Vagina (tissue), 2 donors: ENCODE data around the gene MMP20. TPM values are rescaled to one million over a fixed set of nuclear protein-coding genes. Genes with fewer than 3 reads are reported as not detected.

Experiments
- DNase-seq, 2 donors: peaks; one replicate each; pipeline ENCODE4 v3.0.0-alpha.2; 2017; ENCODE audit errors: extremely low spot score in 2 of 2
- H3K27ac ChIP-seq: fragments of 200-600 bp; sonication (generic); one replicate; pipeline ENCODE4 v1.5.1; 2019
- H3K27me3 ChIP-seq: fragments of 200-600 bp; sonication (generic); one replicate; pipeline ENCODE4 v1.5.1; 2019
- H3K36me3 ChIP-seq, 2 donors: fragments of 200-600 bp; sonication (generic); one replicate each; pipeline ENCODE4 v1.5.1; 2017 to 2019
- H3K4me1 ChIP-seq: fragments of 200-600 bp; sonication (generic); one replicate; pipeline ENCODE4 v1.5.1; 2019
- H3K4me3 ChIP-seq, 2 donors: fragments of 200-600 bp; sonication (generic); 1 replicate in 1 of 2; 2 replicates in 1 of 2; pipeline ENCODE4 v1.5.1; 2016 to 2019
- H3K9me3 ChIP-seq: fragments of 200-600 bp; sonication (generic); one replicate; pipeline ENCODE4 v1.5.1; 2019
- CTCF ChIP-seq, 3 experiments: fragments of 450-650 bp in 2 of 3; fragments of 200-600 bp in 1 of 3; sonication (generic) in 1 of 3; IDR thresholded peaks; one replicate each; pipeline ENCODE4 v1.5.1; 2017 to 2019; ENCODE audit warnings: antibody characterized with exemption in 3 of 3, mild to moderate bottlenecking in 2 of 3, moderate library complexity in 2 of 3
- POLR2A ChIP-seq, 2 donors: fragments of 450-650 bp; IDR thresholded peaks; one replicate each; pipeline ENCODE4 v1.6.1; 2017; ENCODE audit warnings: antibody characterized with exemption in 2 of 2, mild to moderate bottlenecking in 2 of 2, moderate library complexity in 2 of 2
- POLR2AphosphoS5 ChIP-seq, 2 donors: sonication (generic); formaldehyde crosslinking; IDR thresholded peaks; one replicate each; pipeline ENCODE4 v1.9.0; 2017; ENCODE audit warnings: antibody characterized with exemption in 2 of 2, mild to moderate bottlenecking in 2 of 2, low read depth in 1 of 2; ENCODE audit not compliant: insufficient read depth in 1 of 2
- intact Hi-C: fragments of 100-400 bp; cut with DNase I; formaldehyde crosslinking; loops from one replicate; pipeline ENCODE4 v1.15.1; 2023
- total RNA-seq: library from RNA; depleted of rRNA; stranded (reverse); fragments of >200 nt; gene quantifications from one replicate; pipeline ENCODE4 v1.2.3, GENCODE V29; 2016

MMP20 gene
- total RNA-seq, 1 donor from 2014 or later: not detected

GRCh38 chr11:102613450-102613849 is 11.7 kb downstream of the MMP20 start:
- H3K27ac ChIP-seq: no peak overlapping the region

DNA sequence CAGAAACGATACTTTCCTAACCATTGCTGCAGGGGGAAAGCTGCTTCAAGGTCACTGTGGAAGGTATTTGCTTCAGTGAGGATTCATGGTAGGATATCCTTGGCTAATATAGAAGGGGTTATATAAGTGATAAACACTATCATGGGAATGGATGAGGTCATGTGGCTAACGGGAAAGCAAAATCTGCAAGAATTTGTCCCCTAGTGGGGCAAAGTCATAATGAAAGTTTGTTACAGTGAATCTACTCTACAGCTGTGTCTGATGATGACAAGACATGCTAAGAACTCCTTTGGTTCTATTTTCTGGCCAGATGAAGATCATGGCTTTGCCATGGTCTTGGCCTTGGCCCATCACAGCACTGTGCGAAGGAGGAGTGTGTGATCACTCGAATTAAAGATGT is 13.8 kb downstream of the MMP20 start:
- Histone ChIP-seq H3K4me1 (no peaks in the 10 kb centered on the region), H3K4me3 (no peak overlapping the region), H3K27me3 (no peaks in the 10 kb centered on the region), H3K9me3 (no peaks in the 10 kb centered on the region), H3K27ac (no peak overlapping the region), H3K36me3 (no peaks in the 10 kb centered on the region)
- intact Hi-C loops: no loop called here
- DNase-seq: no peak
- TF ChIP-seq POLR2AphosphoS5 (IDR thresholded peaks at IDR 0.05; ENCODE audit: insufficient read depth in 1 of 2, low read depth in 1 of 2): no peak
- TF ChIP-seq CTCF (IDR thresholded peaks at IDR 0.05): no peak
- TF ChIP-seq POLR2A (IDR thresholded peaks at IDR 0.05): no peak

More at GRCh38 chr11:102613450-102613849, 11.7 kb downstream of the MMP20 start:
- intact Hi-C loops: no loop called here
- no peak overlapping the region for H3K4me3 ChIP-seq
- no peak for TF ChIP-seq CTCF (IDR thresholded peaks at IDR 0.05)
- TF ChIP-seq POLR2A (IDR thresholded peaks at IDR 0.05): no peak
- TF ChIP-seq POLR2AphosphoS5 (IDR thresholded peaks at IDR 0.05; ENCODE audit: insufficient read depth in 1 of 2, low read depth in 1 of 2): no peak
- H3K4me1 ChIP-seq: no peaks in the 10 kb centered on the region
- no peaks in the 10 kb centered on the region for H3K27me3 ChIP-seq
- DNase-seq: no peak
- H3K36me3 ChIP-seq: no peaks in the 10 kb centered on the region
- no peaks in the 10 kb centered on the region for H3K9me3 ChIP-seq

DNA sequence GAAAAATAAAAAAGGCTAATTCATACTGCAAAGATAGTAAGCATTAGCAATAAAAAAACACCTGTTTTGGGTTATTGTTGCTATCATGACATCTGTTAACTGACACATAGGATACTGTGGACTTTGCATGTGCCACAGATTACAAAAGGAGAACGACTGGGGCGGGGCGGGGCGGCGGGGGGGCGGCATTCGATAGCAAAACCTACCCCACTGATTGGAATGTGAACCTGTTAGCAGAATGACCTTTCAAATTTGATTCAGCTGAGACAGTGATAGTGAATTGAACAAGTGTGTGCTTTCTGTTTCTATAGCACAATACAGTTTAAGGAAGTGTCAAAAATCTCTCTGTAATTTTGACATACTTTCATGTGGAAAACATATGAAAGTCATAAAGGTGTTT is 14.9 kb downstream of the MMP20 start:
- TF ChIP-seq POLR2AphosphoS5 (IDR thresholded peaks at IDR 0.05; ENCODE audit: insufficient read depth in 1 of 2, low read depth in 1 of 2): no peak
- TF ChIP-seq CTCF (IDR thresholded peaks at IDR 0.05): no peak
- no peak for TF ChIP-seq POLR2A (IDR thresholded peaks at IDR 0.05)
- Histone ChIP-seq H3K27me3 (no peaks in the 10 kb centered on the region), H3K4me3 (no peak overlapping the region), H3K27ac (no peak overlapping the region), H3K4me1 (no peaks in the 10 kb centered on the region), H3K9me3 (no peaks in the 10 kb centered on the region), H3K36me3 (no peaks in the 10 kb centered on the region)
- intact Hi-C loops: no loop called here
- DNase-seq: no peak

GRCh38 chr11:102608699-102609098 is 16.4 kb downstream of the MMP20 start:
- no peak for TF ChIP-seq POLR2A (IDR thresholded peaks at IDR 0.05)
- TF ChIP-seq POLR2AphosphoS5 (IDR thresholded peaks at IDR 0.05; ENCODE audit: insufficient read depth in 1 of 2, low read depth in 1 of 2): no peak
- no peak for TF ChIP-seq CTCF (IDR thresholded peaks at IDR 0.05)
- H3K9me3 ChIP-seq: no peaks in the 10 kb centered on the region
- intact Hi-C loops: no loop called here
- no peak overlapping the region for H3K27ac ChIP-seq
- no peak for DNase-seq
- no peaks in the 10 kb centered on the region for H3K27me3 ChIP-seq
- H3K36me3 ChIP-seq: no peaks in the 10 kb centered on the region
- no peaks in the 10 kb centered on the region for H3K4me1 ChIP-seq
- H3K4me3 ChIP-seq: no peak overlapping the region

DNA sequence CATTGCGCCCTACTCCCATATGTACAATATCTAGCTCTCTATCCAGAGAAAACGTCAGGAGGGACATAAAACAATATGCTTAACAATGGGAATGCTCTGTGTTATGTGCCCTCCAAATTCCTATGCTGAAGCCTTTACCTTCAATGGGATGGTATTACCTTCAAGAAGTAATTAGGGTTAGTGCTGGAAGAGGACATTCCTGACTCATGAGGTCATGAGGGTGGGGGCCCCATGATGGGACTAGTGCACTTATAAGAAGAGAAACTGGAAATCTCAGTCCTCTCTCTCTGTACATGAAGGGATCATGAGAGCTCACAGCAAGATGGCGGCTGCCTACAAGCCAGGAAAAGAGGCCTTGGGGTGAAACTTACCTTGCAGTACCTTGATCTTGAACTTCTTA is 20.3 kb downstream of the MMP20 start:
- intact Hi-C loops: no loop called here
- Histone ChIP-seq H3K4me1 (peaks cover 4% of the 10 kb centered on the region), H3K27me3 (no peaks in the 10 kb centered on the region), H3K36me3 (no peaks in the 10 kb centered on the region), H3K27ac (no peak overlapping the region), H3K4me3 (no peak overlapping the region), H3K9me3 (no peaks in the 10 kb centered on the region)
- no peak for DNase-seq
- no peak for TF ChIP-seq POLR2A (IDR thresholded peaks at IDR 0.05)
- TF ChIP-seq CTCF (IDR thresholded peaks at IDR 0.05): no peak
- no peak for TF ChIP-seq POLR2AphosphoS5 (IDR thresholded peaks at IDR 0.05; ENCODE audit: insufficient read depth in 1 of 2, low read depth in 1 of 2)
